ENCODE measurements around the gene NCL. TPM values are rescaled to one million over a fixed set of nuclear protein-coding genes. Genes with fewer than 3 reads are reported as not detected.

NCL gene
- total RNA-seq, 1 experiment from 2014 or later, result 1,077 TPM

DNA sequence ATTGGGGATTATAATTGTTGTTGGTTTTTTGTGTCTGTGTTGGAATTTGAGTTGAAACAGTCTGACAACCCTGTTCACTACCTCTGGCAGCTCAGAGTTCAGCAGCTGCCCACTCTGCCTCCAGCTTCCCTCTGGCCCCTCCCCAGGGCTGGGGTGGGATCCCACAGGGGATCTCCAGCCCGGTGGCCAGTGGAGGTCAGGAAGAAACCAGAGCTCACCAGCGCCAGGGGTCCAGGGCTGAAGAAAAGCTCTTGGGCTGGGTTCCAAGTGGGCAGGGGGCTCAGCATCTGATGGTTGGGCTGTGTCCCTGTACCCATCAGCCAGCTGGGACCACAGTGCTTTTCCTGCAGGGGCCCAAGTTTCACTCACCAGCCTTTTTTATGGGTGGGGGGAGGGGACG lies 16.5 kb upstream of the NCL start:
- H3K9me3 ChIP-seq (ENCODE audit: control insufficient read depth in 1 of 2, insufficient read depth in 1 of 2, low read depth in 1 of 2, low read length in 2 of 2), result no peaks in the 10 kb centered on the region
- no peaks in the 10 kb centered on the region for H3K36me3 ChIP-seq (ENCODE audit: control insufficient read depth in 1 of 2, insufficient read depth in 2 of 2, low read length in 2 of 2)
- ATAC-seq (no peak), DNase-seq (ENCODE audit: low read depth, low spot score) (no peak)
- H3K9ac ChIP-seq (ENCODE audit: low read length), result no peak overlapping the region
- no peak overlapping the region for H3K4me2 ChIP-seq (ENCODE audit: low read length)
- TF ChIP-seq SP1 (IDR thresholded peaks at IDR 0.05; ENCODE audit: low read depth), result no peak
- TF ChIP-seq EZH2phosphoT487 (IDR thresholded peaks at IDR 0.05; ENCODE audit: borderline replicate concordance), result no peak
- no peak for TF ChIP-seq CBX3 (IDR thresholded peaks at IDR 0.05; ENCODE audit: low read depth)
- TF ChIP-seq, protein P1, sequence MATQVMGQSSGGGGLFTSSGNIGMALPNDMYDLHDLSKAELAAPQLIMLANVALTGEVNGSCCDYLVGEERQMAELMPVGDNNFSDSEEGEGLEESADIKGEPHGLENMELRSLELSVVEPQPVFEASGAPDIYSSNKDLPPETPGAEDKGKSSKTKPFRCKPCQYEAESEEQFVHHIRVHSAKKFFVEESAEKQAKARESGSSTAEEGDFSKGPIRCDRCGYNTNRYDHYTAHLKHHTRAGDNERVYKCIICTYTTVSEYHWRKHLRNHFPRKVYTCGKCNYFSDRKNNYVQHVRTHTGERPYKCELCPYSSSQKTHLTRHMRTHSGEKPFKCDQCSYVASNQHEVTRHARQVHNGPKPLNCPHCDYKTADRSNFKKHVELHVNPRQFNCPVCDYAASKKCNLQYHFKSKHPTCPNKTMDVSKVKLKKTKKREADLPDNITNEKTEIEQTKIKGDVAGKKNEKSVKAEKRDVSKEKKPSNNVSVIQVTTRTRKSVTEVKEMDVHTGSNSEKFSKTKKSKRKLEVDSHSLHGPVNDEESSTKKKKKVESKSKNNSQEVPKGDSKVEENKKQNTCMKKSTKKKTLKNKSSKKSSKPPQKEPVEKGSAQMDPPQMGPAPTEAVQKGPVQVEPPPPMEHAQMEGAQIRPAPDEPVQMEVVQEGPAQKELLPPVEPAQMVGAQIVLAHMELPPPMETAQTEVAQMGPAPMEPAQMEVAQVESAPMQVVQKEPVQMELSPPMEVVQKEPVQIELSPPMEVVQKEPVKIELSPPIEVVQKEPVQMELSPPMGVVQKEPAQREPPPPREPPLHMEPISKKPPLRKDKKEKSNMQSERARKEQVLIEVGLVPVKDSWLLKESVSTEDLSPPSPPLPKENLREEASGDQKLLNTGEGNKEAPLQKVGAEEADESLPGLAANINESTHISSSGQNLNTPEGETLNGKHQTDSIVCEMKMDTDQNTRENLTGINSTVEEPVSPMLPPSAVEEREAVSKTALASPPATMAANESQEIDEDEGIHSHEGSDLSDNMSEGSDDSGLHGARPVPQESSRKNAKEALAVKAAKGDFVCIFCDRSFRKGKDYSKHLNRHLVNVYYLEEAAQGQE (IDR thresholded peaks at IDR 0.05; ENCODE audit: low read depth), result no peak
- no peak for TF ChIP-seq YY1 (IDR thresholded peaks at IDR 0.05; ENCODE audit: extremely low read depth, insufficient replicate concordance, low read depth, low read length)
- no peak for TF ChIP-seq CEBPB (IDR thresholded peaks at IDR 0.05; ENCODE audit: low read depth)
- no peak for TF ChIP-seq SIN3A (IDR thresholded peaks at IDR 0.05; ENCODE audit: low read depth)
- no peak for TF ChIP-seq ELF1 (IDR thresholded peaks at IDR 0.05; ENCODE audit: borderline replicate concordance, low read depth)
- TF ChIP-seq TCF7L2 (IDR thresholded peaks at IDR 0.05; ENCODE audit: borderline replicate concordance, extremely low read depth, insufficient read depth, insufficient read length), result no peak
- TF ChIP-seq POLR2AphosphoS5 (IDR thresholded peaks at IDR 0.05; ENCODE audit: low read depth, low read length), result no peak
- TF ChIP-seq EZH2 (IDR thresholded peaks at IDR 0.05), result no peak
- TF ChIP-seq POLR2A (IDR thresholded peaks at IDR 0.05; ENCODE audit: borderline replicate concordance, extremely low read depth, insufficient read depth, insufficient read length), result no peak
- TF ChIP-seq RAD21 (IDR thresholded peaks at IDR 0.05; ENCODE audit: low read depth), result no peak
- TF ChIP-seq SRF (IDR thresholded peaks at IDR 0.05; ENCODE audit: low read depth), result no peak
- TF ChIP-seq, protein P2, sequence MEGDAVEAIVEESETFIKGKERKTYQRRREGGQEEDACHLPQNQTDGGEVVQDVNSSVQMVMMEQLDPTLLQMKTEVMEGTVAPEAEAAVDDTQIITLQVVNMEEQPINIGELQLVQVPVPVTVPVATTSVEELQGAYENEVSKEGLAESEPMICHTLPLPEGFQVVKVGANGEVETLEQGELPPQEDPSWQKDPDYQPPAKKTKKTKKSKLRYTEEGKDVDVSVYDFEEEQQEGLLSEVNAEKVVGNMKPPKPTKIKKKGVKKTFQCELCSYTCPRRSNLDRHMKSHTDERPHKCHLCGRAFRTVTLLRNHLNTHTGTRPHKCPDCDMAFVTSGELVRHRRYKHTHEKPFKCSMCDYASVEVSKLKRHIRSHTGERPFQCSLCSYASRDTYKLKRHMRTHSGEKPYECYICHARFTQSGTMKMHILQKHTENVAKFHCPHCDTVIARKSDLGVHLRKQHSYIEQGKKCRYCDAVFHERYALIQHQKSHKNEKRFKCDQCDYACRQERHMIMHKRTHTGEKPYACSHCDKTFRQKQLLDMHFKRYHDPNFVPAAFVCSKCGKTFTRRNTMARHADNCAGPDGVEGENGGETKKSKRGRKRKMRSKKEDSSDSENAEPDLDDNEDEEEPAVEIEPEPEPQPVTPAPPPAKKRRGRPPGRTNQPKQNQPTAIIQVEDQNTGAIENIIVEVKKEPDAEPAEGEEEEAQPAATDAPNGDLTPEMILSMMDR (IDR thresholded peaks at IDR 0.05 in 2 of 3, conservative IDR thresholded peaks at IDR 0.05 in 1 of 3; ENCODE audit: borderline replicate concordance in 1 of 3, insufficient read depth in 1 of 3, low read depth in 2 of 3, low read length in 2 of 3), result no peak
- TF ChIP-seq FOSL1 (IDR thresholded peaks at IDR 0.05; ENCODE audit: low read depth), result no peak
- TF ChIP-seq JUND (IDR thresholded peaks at IDR 0.05), result no peak
- no TSS peak for BruUV-seq (replicated peaks)
- H3K79me2 ChIP-seq (ENCODE audit: insufficient read depth, low read length), result no peaks in the 10 kb centered on the region
- ChIA-PET RAD21 (ENCODE audit: low non-redundant PET in 1 of 2, low total read pairs in 2 of 2, uncharacterized antibody in 2 of 2, unreplicated experiment in 2 of 2) (no interaction called here), CTCF (interaction anchor here (1.1 to 2.5 kb wide), 5 partner anchors 10 to 78 kb away, joined by 3 to 10 read pairs (median 4); partner anchors contain the start of gene NCL), POLR2A (interaction anchor here (4.1 kb wide), 1 partner anchor 17 kb away, joined by 26 read pairs; the partner anchor contains the start of gene NCL)
- H3K4me3 ChIP-seq (replicated peaks in 1 of 2; ENCODE audit: low read depth in 1 of 2, low read length in 2 of 2), result no peak overlapping the region
- no peaks in the 10 kb centered on the region for H3K9me2 ChIP-seq (ENCODE audit: insufficient read depth)
- H2AFZ ChIP-seq (ENCODE audit: low read depth, low read length, poor library complexity, severe bottlenecking), result no peak overlapping the region
- intact Hi-C loops (cut with micrococcal nuclease), result no loop called here
- H3K27me3 ChIP-seq (ENCODE audit: insufficient read depth, low read length), result no peaks in the 10 kb centered on the region
- no peaks in the 10 kb centered on the region for H4K20me1 ChIP-seq (ENCODE audit: insufficient read depth)
- no peak overlapping the region for H3K27ac ChIP-seq (ENCODE audit: low read depth, low read length)
- peaks cover 0 to 7% of the 10 kb centered on the region in 2 experiments; a peak in 1 of 4 replicates for H3K4me1 ChIP-seq (ENCODE audit: control insufficient read depth in 1 of 2, insufficient read depth in 2 of 2, low read length in 2 of 2)

All from HCT116 (cell line).